Measurements from ENCODE around the gene MYO9A.

Gene MYO9A

GRCh38 chr15:71957026-71957425 is 160.9 kb downstream of the MYO9A start:
- no peak for DNase-seq (ENCODE audit: low read depth)

DNA sequence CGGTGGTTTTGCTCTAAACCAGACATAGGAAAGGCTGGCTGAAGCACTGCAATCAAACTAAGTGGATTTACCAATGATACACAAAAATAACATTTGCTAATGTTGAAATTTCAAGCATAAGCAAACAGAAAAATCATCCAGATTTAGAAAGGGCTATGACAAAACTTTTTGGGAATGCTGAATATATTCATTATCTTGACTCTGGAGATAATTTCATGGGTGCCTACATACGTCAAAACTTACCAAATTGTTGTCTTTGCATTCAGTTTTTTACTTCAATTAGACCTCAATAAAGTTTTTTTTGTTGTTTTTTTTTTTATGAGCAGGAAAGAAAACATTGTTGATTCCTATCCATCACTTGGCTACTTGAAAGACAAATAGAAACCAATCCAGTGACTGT is 166.8 kb downstream of the MYO9A start:
- peak; percentile 7 for DNase-seq (ENCODE audit: low read depth)

- no peak for DNase-seq (ENCODE audit: low read depth)
These were observed 172.9 kb downstream of the MYO9A start for GRCh38 chr15:71945012-71945411.

DNA sequence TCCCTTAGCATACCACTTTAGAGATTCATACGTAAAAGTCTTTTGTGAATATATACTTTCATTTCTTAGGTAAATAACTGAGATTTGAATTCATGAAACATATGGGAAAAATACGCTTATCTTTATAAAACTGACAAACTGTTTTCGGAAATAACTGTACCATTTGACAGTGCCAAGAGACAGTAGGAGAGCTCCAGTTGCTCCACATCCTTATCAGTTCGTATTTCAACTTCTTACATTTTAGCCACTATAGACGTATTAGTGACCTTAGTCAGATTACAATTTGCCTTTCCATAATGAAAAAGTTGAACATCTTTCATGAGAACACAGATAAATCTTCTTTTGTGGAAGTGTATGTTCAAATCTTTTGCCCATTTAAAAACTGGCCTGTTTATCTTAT is 174.1 kb downstream of the MYO9A start:
- DNase-seq (ENCODE audit: low read depth) = no peak

DNA sequence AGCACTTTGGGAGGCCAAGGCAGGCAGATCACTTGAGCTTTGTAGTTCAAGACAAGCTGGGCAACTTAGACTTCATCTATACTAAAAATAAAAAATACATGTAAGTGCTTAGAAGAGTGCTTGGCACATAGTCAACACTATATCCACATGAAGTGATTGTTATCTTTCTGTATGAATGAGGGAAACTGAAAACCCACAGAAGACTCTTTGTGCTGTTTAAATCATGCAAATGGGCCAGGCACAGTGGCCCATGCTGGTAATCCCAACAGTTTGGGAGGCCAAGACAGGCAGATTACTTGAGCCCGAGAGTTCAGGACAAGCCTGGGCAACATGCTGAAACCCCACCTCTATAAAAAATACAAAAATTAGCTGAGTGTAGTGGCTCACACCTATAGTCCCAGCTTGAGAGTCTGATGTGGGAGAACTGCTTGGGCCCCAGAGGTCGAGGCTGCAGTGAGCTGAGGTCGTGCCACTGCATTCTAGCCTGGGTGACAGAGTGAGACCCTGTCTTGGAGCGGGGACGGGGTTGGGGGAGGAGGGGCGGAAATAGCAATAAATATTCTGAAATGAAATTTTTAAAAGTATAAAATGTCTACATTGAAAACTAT is 177.9 kb downstream of the MYO9A start:
- no peak for DNase-seq (ENCODE audit: low read depth)

- DNase-seq (ENCODE audit: low read depth) = no peak
These were observed 180.2 kb downstream of the MYO9A start for GRCh38 chr15:71937650-71938311.

DNA sequence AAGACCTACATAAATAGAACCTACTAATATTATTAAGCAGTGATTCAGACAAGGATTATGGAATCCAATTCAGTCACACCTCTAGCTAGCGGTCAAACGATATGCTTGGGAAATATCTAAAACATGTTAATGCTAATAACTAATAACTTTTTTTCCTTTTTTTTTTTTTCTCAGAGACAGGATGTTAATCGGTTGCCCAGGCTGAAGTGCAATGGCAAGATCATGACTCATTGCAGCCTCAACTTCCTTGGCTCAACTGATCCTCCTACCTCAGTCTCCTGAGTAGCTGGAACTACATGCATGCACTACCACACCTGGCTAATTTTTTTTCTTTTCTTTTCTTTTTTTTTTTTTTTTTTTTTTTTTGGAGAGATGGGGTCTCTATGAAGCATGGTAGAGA is 183.5 kb downstream of the MYO9A start:
- no peak for DNase-seq (ENCODE audit: low read depth)

GRCh38 chr15:71932689-71933088 is 185.3 kb downstream of the MYO9A start:
- no peak for DNase-seq (ENCODE audit: low read depth)

GRCh38 chr15:71931261-71931660 is 186.7 kb downstream of the MYO9A start:
- DNase-seq (ENCODE audit: low read depth) = no peak

DNA sequence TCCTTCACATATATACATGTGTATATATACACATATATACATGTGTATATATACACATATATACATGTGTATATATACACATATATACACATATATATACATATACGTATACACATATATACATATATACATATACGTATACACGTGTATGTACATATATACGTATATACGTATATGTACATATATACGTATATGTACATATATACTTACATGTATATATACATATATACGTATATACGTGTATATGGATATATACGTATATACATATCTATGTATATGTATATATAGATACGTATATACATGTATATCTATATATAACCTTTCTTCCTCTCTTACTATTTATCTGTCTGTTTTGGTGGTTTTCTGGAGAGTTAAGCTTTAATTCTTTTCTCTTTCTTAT is 192.8 kb downstream of the MYO9A start:
- no peak for DNase-seq (ENCODE audit: low read depth)

DNA sequence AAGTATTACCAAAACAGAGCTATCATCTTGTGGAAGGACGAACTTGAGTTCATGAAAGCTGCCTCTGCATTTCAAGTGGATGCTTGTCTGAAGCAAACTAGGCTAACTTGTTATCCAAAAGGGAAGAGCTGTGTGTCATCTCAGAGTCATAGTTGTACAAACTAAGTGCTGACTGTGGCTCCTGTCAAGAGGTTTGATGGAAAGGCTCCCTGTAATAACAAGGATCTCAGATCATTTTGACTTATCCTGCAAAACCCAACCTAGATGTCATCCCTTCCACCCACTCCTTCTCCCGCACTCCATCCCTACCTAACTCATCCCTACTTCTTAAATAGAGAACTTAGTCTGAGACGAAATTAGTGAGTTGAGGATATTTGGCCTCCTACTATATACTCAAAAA is 196.8 kb downstream of the MYO9A start:
- DNase-seq (ENCODE audit: low read depth) = no peak

GRCh38 chr15:71920573-71920972 is 197.4 kb downstream of the MYO9A start:
- DNase-seq (ENCODE audit: low read depth) = no peak

DNA sequence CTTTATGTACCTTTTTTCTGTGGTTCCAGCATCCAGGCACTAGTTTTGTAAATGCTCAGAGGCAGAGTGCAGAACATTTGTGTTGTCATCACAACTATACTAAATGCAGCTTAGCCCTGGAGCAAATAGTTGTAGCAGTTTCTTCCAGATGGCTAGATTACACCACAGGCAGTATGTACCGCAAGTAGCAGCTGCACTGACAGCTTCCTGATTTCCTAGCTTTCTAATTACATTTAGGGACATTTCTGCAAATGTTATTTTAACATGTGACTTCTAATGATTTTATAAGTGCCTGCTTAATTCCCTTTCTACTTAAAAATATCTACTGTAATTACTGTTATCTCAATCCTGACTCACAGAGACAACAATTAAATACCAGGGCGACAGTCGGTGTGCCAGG is 201.1 kb downstream of the MYO9A start:
- DNase-seq (ENCODE audit: low read depth) = no peak

DNA sequence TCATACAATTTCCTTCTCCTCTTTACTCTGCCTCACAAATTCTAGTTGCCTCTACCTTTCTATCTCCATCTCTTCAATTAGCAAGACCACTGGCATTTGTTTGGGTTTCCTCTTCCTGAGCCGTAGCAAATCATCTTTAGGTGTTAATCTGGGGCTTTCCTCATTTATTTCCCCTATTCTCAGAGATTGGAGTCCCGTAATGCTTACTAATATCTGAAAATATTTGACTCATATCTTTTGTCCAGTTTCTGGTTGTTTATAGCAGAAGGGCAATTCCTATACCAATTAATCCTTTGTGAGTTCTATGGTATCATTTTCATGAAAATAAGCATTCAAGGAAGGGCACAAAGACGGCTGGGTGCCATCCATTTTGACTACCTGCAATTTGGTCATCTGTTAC is 203.9 kb downstream of the MYO9A start:
- DNase-seq (ENCODE audit: low read depth) = no peak

- no peak for DNase-seq (ENCODE audit: low read depth)
These were observed 218.3 kb downstream of the MYO9A start for GRCh38 chr15:71899674-71900073.

- DNase-seq (ENCODE audit: low read depth) = no peak
These were observed 224.3 kb downstream of the MYO9A start for GRCh38 chr15:71893691-71894090.

DNA sequence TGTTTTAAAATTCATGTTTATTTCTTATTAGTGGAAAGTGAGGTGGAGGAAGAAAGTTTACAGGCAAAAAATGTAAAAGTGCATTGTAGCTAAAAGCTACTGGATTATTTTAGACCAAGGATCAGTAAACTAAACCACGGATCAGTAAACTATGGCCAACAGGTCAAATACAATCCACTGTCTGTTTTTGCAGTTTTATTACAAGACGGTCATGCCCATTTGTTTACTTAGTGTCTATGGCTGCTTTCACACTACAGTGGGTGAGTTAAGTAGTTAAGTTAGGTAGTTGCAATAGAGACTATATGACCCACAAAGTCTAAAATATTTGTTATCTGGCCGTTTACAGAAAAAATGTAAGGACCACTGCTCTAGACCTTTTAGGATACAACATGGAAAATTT is 225.6 kb downstream of the MYO9A start:
- no peak for DNase-seq (ENCODE audit: low read depth)

- DNase-seq (ENCODE audit: low read depth) = no peak
These were observed 226.9 kb downstream of the MYO9A start for GRCh38 chr15:71891026-71891425.

DNA sequence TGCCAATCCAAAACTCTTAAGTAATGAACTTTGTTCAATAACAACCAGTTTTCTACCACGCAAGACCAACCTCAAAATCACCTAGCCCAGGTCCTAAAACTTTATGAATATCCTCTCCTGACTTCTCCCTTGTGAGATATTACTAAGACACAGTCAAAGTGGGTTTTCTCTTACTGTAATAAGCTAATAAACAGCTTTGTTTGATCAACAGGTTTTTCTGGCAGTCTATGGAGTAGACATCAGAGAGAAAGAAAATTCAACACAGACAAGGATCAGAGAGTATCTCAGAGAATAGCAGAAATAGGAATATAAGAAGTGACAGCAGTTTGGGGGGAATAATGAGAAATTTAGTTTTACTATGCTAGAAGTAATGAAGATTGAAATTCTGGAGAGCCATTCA is 228.0 kb downstream of the MYO9A start:
- no peak for DNase-seq (ENCODE audit: low read depth)

GRCh38 chr15:71889385-71889784 is 228.6 kb downstream of the MYO9A start:
- no peak for DNase-seq (ENCODE audit: low read depth)

- DNase-seq (ENCODE audit: low read depth) = no peak
These were observed 229.2 kb downstream of the MYO9A start for GRCh38 chr15:71888797-71889196.

- DNase-seq (ENCODE audit: low read depth) = no peak
These were observed 232.6 kb downstream of the MYO9A start for GRCh38 chr15:71885390-71885789.

- no peak for DNase-seq (ENCODE audit: low read depth)
These were observed 234.5 kb downstream of the MYO9A start for GRCh38 chr15:71883447-71883846.

DNA sequence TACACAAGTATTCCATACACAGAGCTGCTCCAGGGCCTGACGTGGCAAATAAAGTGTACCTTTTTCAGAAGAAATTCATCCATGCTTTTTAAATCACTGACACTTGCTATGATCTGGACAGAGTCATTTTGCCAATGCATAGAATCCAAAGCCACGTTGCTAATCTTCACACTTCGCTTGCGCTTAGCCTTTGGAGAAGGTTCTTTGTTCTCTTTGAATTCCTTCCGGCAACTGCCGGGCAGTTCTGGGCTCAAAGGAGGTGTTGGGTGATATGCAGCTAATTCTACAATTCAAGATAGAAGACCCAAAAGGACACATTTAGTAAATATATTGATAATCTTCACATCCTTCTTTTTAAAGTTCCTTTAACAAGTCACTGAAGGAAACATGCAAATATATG is 237.7 kb downstream of the MYO9A start:
- no peak for DNase-seq (ENCODE audit: low read depth)

All from amniotic epithelial cell (primary cell).